H54 (cell line): ENCODE measurements around the gene LTA.

Source experiments
- DNase-seq: peaks from one replicate; pipeline ENCODE4 v3.0.0; 2011; ENCODE audit warnings: low spot score, mixed read lengths; ENCODE audit not compliant: insufficient read length
- FAIRE-seq: peaks from 3 replicates; lab custom pipeline; 2011; peaks lifted over from hg19 to GRCh38; lab: Jason Lieb, UNC
- POLR2A ChIP-seq: IDR thresholded peaks from 2 replicates; pipeline ENCODE4 v1.6.1; 2011; ENCODE audit warnings: low read depth, mild to moderate bottlenecking, low read length

The LTA gene

GRCh38 chr6:31569861-31570536, 2.1 kb upstream of the LTA start:
- FAIRE-seq: no peak
- DNase-seq: no peak
- no peak for TF ChIP-seq POLR2A

GRCh38 chr6:31573239-31574105, 1.4 kb downstream of the LTA start:
- no peak for TF ChIP-seq POLR2A
- no peak for DNase-seq
- FAIRE-seq: no peak

- TF ChIP-seq POLR2A: no peak
- FAIRE-seq: no peak
- DNase-seq: no peak
These were observed 2.3 kb downstream of the LTA start for GRCh38 chr6:31574106-31575061.

DNA sequence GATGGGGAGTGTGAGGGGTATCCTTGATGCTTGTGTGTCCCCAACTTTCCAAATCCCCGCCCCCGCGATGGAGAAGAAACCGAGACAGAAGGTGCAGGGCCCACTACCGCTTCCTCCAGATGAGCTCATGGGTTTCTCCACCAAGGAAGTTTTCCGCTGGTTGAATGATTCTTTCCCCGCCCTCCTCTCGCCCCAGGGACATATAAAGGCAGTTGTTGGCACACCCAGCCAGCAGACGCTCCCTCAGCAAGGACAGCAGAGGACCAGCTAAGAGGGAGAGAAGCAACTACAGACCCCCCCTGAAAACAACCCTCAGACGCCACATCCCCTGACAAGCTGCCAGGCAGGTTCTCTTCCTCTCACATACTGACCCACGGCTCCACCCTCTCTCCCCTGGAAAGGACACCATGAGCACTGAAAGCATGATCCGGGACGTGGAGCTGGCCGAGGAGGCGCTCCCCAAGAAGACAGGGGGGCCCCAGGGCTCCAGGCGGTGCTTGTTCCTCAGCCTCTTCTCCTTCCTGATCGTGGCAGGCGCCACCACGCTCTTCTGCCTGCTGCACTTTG, 3.3 kb downstream of the LTA start, which contains the start of gene TNF:
TNF (plus strand) TSS at position 231 of the 567 bp plus-strand sequence; CDS start at position 408, 177 bp downstream.
- FAIRE-seq (no peak), DNase-seq (no peak)
- TF ChIP-seq POLR2A: no peak

- DNase-seq: no peak
- TF ChIP-seq POLR2A: no peak
- FAIRE-seq: no peak
These were observed 4.0 kb downstream of the LTA start for GRCh38 chr6:31575952-31576685.

DNA sequence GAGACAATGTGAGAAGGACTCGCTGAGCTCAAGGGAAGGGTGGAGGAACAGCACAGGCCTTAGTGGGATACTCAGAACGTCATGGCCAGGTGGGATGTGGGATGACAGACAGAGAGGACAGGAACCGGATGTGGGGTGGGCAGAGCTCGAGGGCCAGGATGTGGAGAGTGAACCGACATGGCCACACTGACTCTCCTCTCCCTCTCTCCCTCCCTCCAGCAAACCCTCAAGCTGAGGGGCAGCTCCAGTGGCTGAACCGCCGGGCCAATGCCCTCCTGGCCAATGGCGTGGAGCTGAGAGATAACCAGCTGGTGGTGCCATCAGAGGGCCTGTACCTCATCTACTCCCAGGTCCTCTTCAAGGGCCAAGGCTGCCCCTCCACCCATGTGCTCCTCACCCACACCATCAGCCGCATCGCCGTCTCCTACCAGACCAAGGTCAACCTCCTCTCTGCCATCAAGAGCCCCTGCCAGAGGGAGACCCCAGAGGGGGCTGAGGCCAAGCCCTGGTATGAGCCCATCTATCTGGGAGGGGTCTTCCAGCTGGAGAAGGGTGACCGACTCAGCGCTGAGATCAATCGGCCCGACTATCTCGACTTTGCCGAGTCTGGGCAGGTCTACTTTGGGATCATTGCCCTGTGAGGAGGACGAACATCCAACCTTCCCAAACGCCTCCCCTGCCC, 4.9 kb downstream of the LTA start:
- no peak for FAIRE-seq
- DNase-seq: no peak
- no peak for TF ChIP-seq POLR2A

GRCh38 chr6:31577579-31577966, 5.5 kb downstream of the LTA start:
- no peak for TF ChIP-seq POLR2A
- no peak for FAIRE-seq

GRCh38 chr6:31578184-31579118, 6.4 kb downstream of the LTA start:
- DNase-seq: no peak
- no peak for FAIRE-seq
- TF ChIP-seq POLR2A: no peak

More at GRCh38 chr6:31577579-31577966, 5.5 kb downstream of the LTA start:
- no peak for DNase-seq

DNA sequence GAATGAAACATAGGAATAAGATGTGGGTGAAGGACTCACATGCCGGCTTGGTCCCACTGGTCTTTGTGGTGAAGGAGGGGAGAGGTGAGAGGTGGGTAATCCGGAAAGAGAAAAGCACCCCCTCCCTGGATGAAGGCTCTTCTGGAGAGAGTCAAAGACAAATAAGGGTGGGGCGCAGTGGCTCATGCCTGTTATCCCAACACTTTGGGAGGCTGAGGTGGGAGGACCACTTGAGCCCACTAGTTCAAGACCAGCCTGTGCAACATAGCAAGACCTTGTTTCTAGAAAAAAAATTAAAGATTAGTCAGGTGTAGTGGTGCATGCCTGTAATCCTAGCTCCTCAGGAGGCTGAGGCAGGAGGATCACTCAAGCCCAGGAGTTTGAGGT, 7.0 kb downstream of the LTA start:
- DNase-seq (no peak), FAIRE-seq (no peak)
- no peak for TF ChIP-seq POLR2A

DNA sequence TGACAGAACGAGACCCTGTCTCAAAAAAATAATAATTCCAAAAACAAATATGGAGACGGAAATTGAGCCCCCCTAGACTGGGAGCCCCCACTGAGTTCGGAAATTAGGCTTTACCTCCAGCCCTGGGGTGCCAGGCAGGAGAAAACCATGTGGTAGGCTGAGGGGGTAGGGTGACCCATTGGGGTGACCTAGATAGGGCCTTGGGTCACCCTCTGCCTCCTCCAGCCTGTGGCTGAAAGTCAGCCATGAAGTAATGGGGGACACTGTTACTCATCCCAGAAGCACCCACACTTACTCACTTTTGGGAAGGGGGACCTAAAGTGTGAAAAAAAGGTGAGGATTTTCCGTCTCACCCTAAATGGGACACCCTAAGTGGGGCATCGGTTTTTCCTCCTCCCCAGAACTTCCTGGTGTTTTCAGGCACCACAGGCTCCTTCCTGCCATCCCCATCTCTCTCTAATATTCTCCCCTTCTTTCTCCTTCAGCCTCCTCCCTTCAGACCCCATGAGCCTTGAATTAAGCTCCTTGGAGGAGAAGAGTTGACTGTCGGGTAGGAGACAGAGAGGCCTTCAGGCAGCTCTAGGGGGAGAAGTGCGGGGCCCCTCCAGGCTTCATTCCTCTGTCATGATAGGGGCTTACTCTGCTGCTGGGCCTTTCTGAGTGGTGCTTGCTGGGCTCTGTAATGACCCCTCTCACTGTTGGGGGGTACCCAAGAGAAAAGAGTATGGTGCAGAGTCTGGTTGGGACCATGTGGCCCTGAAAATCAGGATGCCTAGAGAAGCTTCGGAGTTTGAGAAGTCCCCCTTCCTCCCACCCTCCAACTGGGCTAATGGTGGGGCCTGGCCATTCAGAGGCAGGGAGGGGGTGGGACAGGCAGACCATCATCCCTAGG, 7.7 kb downstream of the LTA start:
- FAIRE-seq: no peak
- no peak for TF ChIP-seq POLR2A

More for the DNA sequence above, 7.7 kb downstream of the LTA start:
- DNase-seq: no peak
